WTC11 (cell line): ENCODE measurements around the gene AUP1.

Experiments used
- ATF1 ChIP-seq: sonication (generic); formaldehyde crosslinking; IDR thresholded peaks from 2 replicates; pipeline ENCODE4 v1.8.1; 2023; ENCODE audit warnings: mild to moderate bottlenecking, moderate library complexity, missing genetic modification reagents
- ATF3 ChIP-seq: sonication (generic); formaldehyde crosslinking; conservative IDR thresholded peaks from 2 replicates; pipeline ENCODE4 v1.8.1; 2022; ENCODE audit warnings: mild to moderate bottlenecking, missing genetic modification reagents
- CTCF ChIP-seq: fragments of 200-600 bp; IDR thresholded peaks from 2 replicates; pipeline ENCODE4 v1.8.0; 2022; ENCODE audit warnings: antibody characterized with exemption
- ELF4 ChIP-seq: sonication (generic); formaldehyde crosslinking; IDR thresholded peaks from 2 replicates; pipeline ENCODE4 v1.8.1; 2022; ENCODE audit warnings: low read depth, mild to moderate bottlenecking, moderate library complexity, missing genetic modification reagents
- MXD4 ChIP-seq: fragments of 250-450 bp; sonication (Bioruptor Pico); IDR thresholded peaks from 2 replicates; pipeline ENCODE4 v1.8.0; 2021; ENCODE audit warnings: mild to moderate bottlenecking, moderate library complexity, borderline replicate concordance
- NR2C2 ChIP-seq: sonication (generic); formaldehyde crosslinking; IDR thresholded peaks from 2 replicates; pipeline ENCODE4 v1.8.0; 2022; ENCODE audit warnings: mild to moderate bottlenecking, missing genetic modification reagents
- PRDM15 ChIP-seq: sonication (generic); formaldehyde crosslinking; IDR thresholded peaks from 2 replicates; pipeline ENCODE4 v1.8.0; 2022; ENCODE audit warnings: missing genetic modification reagents
- TP53 ChIP-seq: sonication (generic); formaldehyde crosslinking; IDR thresholded peaks from 2 replicates; pipeline ENCODE4 v1.8.1; 2023; ENCODE audit warnings: mild to moderate bottlenecking, missing genetic modification reagents
- USF2 ChIP-seq: sonication (generic); formaldehyde crosslinking; IDR thresholded peaks from 2 replicates; pipeline ENCODE4 v1.8.1; 2023; ENCODE audit warnings: mild to moderate bottlenecking, missing genetic modification reagents, moderate library complexity
- ZNF138 ChIP-seq: sonication (generic); formaldehyde crosslinking; conservative IDR thresholded peaks from 2 replicates; pipeline ENCODE4 v1.8.1; 2022; ENCODE audit warnings: mild to moderate bottlenecking, moderate library complexity, missing genetic modification reagents

- TF ChIP-seq CTCF (no peak), ELF4 (CRISPR knock-in tag) (no peak), ATF3 (CRISPR knock-in tag) (no peak), ZNF138 (no peak), PRDM15 (CRISPR knock-in tag) (no peak), MXD4 (CRISPR knock-in tag) (no peak), NR2C2 (CRISPR knock-in tag) (no peak), ATF1 (CRISPR knock-in tag) (no peak), USF2 (no peak), TP53 (no peak)
Observed at GRCh38 chr2:74556831-74557370, 27.4 kb upstream of the AUP1 start.
